Fibroblast of the aortic adventitia (primary cell): ENCODE data around the gene BTBD16. TPM values are rescaled to one million over a fixed set of nuclear protein-coding genes. Genes with fewer than 3 reads are reported as not detected.
A peak's percentile ranks its signal among the peaks of the same experiment; 100 is the strongest.

ENCODE experiments used
- DNase-seq: peaks from one replicate; pipeline ENCODE4 v3.0.0-alpha.2; 2010; ENCODE audit warnings: low read depth
- H3K4me3 ChIP-seq: 2 replicates; pipeline ENCODE4 v1.5.1; 2011; ENCODE audit warnings: low read depth, mild to moderate bottlenecking, control low read depth, low read length, moderate library complexity
- total RNA-seq: library from RNA; depleted of rRNA; stranded (reverse); fragments of >200 nt; gene quantifications from 2 replicates; pipeline ENCODE4 v1.2.3, GENCODE V29; 2012; ENCODE audit warnings: low replicate concordance
- TF ChIP-seq, protein P1 (sequence below): IDR thresholded peaks from 2 replicates; pipeline ENCODE4 v1.5.1; 2011; ENCODE audit warnings: mild to moderate bottlenecking, low read length, control low read depth, inconsistent platforms; ENCODE audit not compliant: insufficient read depth

Gene BTBD16
- total RNA-seq, 1 donor = 0.09 TPM

DNA sequence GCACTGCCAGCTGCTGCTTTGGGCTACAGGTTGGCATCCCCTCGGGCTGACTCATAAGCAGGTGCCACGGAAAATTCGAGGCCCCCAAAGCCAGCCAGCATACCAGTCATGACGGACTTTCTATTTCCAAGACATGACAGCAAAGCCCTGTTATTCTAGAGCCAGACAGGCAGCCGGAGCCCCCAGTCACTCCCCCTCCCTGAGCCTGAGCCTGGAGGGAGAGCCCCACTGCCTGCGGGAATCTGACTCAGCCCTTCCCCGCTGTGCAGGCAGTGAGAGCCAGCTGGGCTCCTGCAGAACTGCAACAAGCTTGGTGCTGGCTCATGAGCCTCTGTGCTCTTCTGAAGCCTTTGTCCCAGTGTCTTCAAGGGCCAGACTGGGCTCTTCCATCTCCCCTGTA lies 15.8 kb downstream of the BTBD16 start:
- TF ChIP-seq, protein P1, sequence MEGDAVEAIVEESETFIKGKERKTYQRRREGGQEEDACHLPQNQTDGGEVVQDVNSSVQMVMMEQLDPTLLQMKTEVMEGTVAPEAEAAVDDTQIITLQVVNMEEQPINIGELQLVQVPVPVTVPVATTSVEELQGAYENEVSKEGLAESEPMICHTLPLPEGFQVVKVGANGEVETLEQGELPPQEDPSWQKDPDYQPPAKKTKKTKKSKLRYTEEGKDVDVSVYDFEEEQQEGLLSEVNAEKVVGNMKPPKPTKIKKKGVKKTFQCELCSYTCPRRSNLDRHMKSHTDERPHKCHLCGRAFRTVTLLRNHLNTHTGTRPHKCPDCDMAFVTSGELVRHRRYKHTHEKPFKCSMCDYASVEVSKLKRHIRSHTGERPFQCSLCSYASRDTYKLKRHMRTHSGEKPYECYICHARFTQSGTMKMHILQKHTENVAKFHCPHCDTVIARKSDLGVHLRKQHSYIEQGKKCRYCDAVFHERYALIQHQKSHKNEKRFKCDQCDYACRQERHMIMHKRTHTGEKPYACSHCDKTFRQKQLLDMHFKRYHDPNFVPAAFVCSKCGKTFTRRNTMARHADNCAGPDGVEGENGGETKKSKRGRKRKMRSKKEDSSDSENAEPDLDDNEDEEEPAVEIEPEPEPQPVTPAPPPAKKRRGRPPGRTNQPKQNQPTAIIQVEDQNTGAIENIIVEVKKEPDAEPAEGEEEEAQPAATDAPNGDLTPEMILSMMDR = peak; percentile 32
- peak; percentile 46 for DNase-seq
- H3K4me3 ChIP-seq = no peak overlapping the region

DNA sequence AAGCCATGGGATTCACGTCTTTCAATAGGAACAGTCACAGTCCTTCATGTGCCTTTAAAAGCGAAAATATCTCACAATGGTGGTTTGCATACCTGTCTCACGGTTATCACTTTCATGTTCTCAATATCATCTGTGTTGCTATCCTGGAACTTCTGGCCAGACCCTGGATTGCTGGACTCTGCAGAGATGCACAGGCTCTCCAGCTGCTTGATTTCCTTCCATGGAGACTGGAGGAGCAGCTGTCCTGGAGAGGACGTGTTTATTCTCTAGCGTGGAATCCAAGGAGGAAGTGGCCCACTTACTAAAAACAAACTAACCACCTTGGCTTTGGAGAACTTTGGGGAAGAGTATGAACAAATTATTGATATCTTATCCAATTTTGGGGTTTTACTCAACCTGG lies 16.5 kb downstream of the BTBD16 start:
- no peak for DNase-seq
- no peak overlapping the region for H3K4me3 ChIP-seq
- TF ChIP-seq, protein P1 = no peak

DNA sequence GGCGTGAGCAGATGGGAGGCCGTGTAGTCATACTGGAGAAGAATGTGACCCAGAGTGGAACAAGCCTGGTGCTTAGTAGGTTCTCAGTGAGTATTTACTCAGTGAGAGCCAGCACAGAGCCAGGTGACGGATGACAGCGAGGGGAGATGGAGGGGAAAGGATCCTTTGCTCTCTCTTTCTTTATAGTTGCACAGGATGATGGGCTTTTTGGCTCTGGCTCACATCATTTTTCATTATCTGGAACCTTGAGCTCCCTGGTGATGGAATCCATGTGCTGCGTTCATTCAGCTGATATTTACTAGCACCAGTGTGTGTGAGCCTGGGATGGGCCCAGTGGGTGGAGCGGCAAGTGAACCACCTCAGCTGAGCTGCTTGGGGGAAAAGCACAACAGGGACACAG lies 17.2 kb downstream of the BTBD16 start:
- DNase-seq = no peak
- TF ChIP-seq, protein P1 = no peak
- H3K4me3 ChIP-seq = no peak overlapping the region

DNA sequence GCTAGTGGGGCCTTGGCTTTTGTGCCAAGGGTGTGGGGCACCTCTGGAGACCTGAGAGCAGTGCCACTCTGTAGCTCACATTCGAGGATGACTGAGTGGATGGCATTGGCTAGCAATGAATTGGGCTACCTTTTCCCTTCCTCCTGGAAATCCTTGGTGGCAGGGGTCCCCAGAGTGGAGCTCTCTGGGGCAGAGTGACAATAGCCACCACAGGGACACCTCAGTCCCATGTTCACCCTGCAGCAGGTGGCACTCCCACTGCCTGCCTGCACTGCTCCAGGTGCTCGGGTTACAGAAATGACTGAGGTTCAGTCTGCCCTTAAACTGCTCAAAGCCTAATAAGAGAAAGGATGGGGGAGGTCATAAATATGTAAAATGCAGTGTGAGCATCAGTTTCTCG lies 17.8 kb downstream of the BTBD16 start:
- DNase-seq = no peak
- H3K4me3 ChIP-seq = no peak overlapping the region
- TF ChIP-seq, protein P1 = no peak

DNA sequence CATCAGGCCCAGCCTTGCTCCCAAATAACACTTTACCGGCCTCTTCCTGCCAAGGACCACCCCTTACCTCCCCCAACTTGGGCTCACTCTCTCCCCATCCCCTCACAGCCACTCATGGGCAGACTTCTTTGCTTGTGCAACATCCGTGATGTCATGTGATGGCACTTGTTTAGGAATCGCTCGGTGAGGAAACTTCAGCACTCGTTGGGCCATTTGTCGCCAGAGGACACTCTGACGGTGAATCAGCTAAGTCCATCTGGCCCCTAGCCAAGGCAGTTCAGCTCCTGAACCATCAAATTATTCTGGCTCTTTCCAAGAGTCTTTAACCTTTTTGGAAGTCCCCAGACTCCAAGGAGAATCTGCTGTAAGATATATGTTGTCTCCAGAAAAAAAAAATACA lies 19.2 kb downstream of the BTBD16 start:
- TF ChIP-seq, protein P1 = no peak
- H3K4me3 ChIP-seq = no peak overlapping the region

DNA sequence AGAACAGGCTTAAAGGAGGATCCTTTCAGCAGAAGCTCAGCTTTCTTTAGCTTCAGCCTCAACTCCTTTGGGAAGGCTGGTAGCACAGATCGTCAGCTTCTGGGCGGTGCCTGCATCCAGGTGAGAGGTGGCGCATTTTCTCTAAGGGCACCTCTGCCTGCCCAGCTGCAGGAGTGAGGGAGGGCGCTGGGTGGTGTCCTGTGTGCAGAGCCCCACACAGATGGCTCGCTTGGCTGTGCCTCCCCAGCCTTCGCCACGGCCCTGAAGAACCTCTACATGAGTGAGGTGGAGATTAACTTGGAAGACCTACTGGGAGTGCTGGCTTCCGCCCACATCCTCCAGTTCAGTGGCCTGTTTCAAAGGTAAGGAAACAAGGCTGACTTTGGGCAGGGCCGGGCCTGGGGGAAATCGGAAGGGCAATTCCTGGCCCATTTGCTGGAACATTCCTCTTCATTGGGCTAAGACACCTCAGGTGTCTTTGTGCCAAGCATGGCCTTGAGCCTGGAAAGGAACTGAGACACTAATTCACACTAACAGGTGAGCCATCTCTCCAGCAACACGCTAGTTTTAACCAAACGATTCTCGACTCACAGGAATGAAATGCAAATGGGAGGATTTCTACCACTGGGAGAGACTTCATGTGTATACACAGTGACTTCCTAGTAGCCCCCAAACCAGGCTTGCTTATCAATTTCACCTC lies 19.9 kb downstream of the BTBD16 start:
- DNase-seq = no peak
- H3K4me3 ChIP-seq = no peak overlapping the region
- TF ChIP-seq, protein P1 = no peak

More for the DNA sequence above, 19.2 kb downstream of the BTBD16 start:
- no peak for DNase-seq

DNA sequence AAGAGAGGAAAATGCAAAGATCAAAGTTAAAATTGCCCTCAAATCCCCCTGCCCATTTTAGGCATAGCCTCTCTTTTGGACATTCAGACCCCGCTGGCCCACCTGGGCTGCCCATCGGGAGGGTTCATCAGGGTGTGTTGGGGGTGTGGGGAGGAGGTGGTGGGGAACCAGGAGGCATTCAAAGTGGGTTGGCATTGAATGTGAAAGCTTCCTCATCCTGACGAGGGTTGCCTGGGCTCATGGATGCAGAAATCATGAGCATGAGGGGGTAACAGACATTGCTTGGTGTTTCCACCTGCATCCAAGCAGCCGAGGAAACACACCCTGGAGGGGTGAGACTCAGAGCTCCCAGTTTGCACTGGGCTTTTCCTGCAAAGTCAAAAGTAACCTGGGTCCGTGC lies 20.6 kb downstream of the BTBD16 start:
- DNase-seq = no peak
- TF ChIP-seq, protein P1 = no peak
- no peak overlapping the region for H3K4me3 ChIP-seq
